K562 (cell line): ENCODE data around the gene PLXNA2.

Source experiments
- ATF2 ChIP-seq: sonication (generic); formaldehyde crosslinking; IDR thresholded peaks from 2 replicates; pipeline ENCODE4 v1.8.1; 2022; ENCODE audit warnings: missing genetic modification reagents
- CTCF ChIP-seq, 3 experiments: IDR thresholded peaks in 2 of 3; conservative IDR thresholded peaks in 1 of 3; 2 replicates each; pipeline ENCODE4 v1.5.1; 2011 to 2012; ENCODE audit warnings: low read length in 3 of 3, mild to moderate bottlenecking in 3 of 3, control low read depth in 2 of 3, improper control_type of control experiment in 1 of 3, inconsistent platforms in 1 of 3, low read depth in 1 of 3, mixed read lengths in 1 of 3, moderate library complexity in 1 of 3; ENCODE audit not compliant: insufficient read depth in 2 of 3
- L3MBTL2 ChIP-seq: fragments of 450-650 bp; IDR thresholded peaks from 2 replicates; pipeline ENCODE4 v1.6.1; 2016; ENCODE audit warnings: mild to moderate bottlenecking, moderate library complexity
- NFIC ChIP-seq: fragments of 450-650 bp; IDR thresholded peaks from 2 replicates; pipeline ENCODE4 v1.6.1; 2017; ENCODE audit warnings: mild to moderate bottlenecking, inconsistent platforms
- REST ChIP-seq, 2 experiments: fragments of 450-650 bp; formaldehyde crosslinking in 1 of 2; IDR thresholded peaks; 2 replicates each; pipeline versions ENCODE4 v1.4.0 to v1.6.1; 2014 to 2020; ENCODE audit warnings: mild to moderate bottlenecking in 2 of 2, borderline replicate concordance in 1 of 2, low read depth in 1 of 2

- TF ChIP-seq REST (IDR thresholded peaks at IDR 0.05; ENCODE audit: borderline replicate concordance), result no peak
- TF ChIP-seq REST (CRISPR knock-in tag; IDR thresholded peaks at IDR 0.05; ENCODE audit: low read depth), result no peak
- TF ChIP-seq L3MBTL2, result no peak
- no peak for TF ChIP-seq CTCF (IDR thresholded peaks at IDR 0.05 in 2 of 3, conservative IDR thresholded peaks at IDR 0.05 in 1 of 3; ENCODE audit: insufficient read depth in 2 of 3, low read depth in 1 of 3, low read length in 3 of 3)
- TF ChIP-seq ATF2 (CRISPR knock-in tag), result no peak
- no peak for TF ChIP-seq NFIC
Observed at GRCh38 chr1:208174731-208175507, 69.3 kb downstream of the PLXNA2 start.
